ENCODE data around the gene PLP1. TPM values are rescaled to one million over a fixed set of nuclear protein-coding genes. Genes with fewer than 3 reads are reported as not detected.
A peak's percentile ranks its signal among the peaks of the same experiment; 100 is the strongest.
"Not testable (repeated sequence)": the region's sequence is repeated elsewhere in the genome, so short reads cannot be mapped to it uniquely, and the experiment has no call there.

The PLP1 gene
- total RNA-seq, 1 donor from 2014 or later = 0.81 TPM

DNA sequence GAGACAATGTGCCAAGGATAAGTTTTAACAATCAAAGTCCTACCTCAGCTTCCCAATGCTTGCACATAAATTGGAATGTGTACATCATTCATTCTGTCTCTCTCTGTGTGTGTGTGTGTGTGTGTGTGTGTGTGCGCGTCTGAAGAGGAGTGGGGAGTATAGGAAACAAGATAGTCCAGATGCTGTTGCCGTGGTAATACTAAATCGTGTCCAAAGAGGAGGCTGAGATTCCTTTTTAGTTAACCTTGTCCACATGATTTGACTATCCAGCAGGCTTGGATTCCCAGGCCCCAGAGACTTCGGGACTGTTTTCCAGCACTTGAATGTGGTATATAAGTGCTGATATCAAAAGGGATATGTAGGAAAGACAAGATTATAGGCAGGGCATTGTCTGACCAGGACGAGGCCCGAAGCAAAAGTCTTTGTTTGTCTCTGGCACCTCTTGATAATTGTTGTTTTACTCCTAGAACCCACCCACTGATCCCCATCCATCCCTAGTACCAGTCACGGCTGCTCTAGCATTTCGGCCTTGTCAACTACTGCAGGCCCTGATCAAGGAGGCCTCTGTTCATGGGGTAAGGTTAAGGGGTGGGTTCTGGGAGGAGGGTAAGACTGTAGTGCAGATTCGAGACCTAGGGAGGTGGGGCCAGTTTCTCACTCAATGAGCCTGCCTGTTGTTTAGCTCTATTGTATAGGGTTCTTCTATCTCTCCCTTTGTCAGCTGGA lies 3.9 kb downstream of the PLP1 start:
- DNase-seq (ENCODE audit: low spot score) (no peak), ATAC-seq (no peak)

DNA sequence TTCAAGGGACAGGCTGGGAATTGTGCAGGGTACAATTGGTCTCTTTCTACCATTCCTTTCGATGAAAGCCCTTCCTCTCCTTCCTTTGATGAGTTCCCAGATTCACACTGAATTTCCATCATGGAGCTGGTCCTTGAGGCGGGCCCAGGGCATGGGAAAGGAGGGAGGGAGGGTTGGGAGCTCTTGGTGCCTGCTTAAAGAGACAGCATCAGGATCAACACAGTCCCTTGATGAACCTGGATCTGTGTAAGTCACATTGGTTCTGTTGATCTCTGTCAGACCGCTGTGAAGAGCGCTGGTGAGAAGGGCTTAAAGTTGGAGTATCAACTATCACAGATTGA lies 4.4 kb downstream of the PLP1 start:
- ATAC-seq = no peak

DNA sequence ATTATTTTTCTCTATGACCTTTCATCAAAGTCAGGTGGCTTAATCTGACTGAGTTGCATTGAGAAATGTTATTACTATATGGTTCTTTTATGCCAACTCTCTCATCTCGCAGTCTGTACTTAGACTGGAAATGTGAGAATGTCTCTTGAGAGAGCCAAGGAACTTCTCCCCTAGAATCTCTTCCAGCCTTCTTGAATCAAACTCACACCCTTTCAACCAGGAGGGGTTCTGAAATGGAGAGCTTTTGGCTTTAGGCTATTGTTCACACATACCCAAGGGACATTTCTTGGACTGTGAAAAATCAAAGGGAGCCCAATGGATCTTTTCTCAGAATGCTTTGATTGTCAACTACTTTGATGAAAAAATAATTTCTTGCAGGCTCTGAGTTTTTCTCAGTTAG lies 5.1 kb downstream of the PLP1 start:
- DNase-seq (ENCODE audit: low spot score) (no peak), ATAC-seq (no peak)

More for the DNA sequence above, 4.4 kb downstream of the PLP1 start:
- no peak for DNase-seq (ENCODE audit: low spot score)

DNA sequence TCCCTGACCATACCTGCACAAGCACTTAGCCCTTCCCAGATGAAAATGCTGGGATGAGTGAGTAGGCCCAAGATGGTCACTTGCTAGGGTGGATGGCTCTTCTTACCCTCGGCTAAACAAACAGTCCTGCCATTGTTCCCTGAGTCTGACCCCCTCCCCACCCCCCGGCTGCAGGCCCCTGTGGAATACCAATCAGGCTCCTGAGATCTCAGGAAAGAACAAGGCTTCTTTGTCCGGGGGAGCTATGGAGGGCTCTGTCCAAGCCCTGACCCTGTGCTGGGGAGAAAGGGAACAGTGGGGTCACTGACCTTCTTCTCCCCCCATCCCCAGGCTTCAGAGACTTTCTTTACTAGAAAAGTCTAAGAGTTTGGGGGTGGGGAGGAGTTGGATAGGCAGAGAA lies 6.0 kb downstream of the PLP1 start:
- DNase-seq (ENCODE audit: low spot score) (no peak), ATAC-seq (no peak)

DNA sequence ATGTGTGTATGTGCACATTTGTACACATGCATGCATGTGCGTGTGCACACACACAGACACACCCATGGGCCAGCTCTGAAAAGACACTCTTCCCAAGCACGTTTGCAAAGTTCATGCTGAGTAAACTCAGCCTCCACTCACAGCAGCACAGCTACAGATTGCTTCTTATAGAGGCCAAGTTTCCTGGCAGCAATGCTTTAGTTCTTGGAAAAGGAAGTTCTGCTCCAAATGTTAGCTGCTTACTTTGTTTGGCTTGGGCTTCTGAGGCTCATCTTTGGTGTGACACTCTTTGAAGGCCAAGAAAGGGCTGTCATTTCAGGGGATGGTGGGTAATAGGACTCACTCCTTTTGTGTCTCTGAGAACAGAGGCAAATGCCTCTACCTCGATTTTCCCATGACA lies 6.6 kb downstream of the PLP1 start:
- DNase-seq (ENCODE audit: low spot score) (no peak), ATAC-seq (no peak)

DNA sequence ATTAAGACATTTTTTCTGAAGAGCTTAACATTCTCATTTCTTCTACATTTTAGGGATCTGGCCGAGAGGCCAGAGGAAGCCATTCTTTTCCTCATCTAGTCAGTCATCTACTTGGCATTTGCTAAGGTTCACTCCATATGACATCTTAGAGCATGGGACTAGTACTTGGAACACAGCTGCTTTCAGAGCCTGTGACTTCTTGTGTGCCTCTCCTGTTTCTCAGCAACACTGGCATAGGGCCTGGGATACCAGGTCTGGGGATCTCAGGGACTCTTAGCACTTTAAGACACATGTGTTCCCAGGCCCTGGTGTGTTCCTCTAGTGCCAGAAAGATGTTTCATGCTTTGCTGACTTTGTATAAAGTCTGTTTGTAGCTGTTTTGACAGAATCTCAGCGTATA lies 7.3 kb downstream of the PLP1 start:
- no peak for DNase-seq (ENCODE audit: low spot score)
- no peak for ATAC-seq

DNA sequence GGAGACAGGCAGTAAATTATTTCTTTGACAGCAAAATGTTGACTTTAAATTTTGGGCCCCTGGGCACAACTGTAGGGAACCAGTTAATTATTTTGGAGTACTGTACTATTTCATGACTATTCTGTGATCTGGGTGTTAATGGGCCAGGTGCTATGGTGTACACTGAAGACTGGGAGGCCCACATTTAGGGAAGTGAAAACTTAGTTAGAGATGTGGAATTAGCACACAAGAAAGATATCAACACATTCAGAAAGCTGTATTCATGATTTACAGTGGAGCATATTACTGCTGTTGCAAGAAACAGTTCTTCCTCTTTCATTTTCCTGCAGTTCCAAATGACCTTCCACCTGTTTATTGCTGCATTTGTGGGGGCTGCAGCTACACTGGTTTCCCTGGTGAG lies 12.4 kb downstream of the PLP1 start:
- DNase-seq (ENCODE audit: low spot score) (no peak), ATAC-seq (no peak)

DNA sequence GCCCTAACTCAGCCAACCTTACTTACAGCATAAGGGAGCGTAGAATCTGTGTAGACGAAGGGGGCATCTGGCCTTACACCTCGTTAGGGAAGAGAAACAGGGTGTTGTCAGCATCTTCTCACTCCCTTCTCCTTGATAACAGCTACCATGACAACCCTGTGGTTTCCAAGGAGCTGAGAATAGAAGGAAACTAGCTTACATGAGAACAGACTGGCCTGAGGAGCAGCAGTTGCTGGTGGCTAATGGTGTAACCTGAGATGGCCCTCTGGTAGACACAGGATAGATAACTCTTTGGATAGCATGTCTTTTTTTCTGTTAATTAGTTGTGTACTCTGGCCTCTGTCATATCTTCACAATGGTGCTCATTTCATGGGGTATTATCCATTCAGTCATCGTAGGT lies 14.6 kb downstream of the PLP1 start:
- DNase-seq (ENCODE audit: low spot score) (no peak), ATAC-seq (no peak)

DNA sequence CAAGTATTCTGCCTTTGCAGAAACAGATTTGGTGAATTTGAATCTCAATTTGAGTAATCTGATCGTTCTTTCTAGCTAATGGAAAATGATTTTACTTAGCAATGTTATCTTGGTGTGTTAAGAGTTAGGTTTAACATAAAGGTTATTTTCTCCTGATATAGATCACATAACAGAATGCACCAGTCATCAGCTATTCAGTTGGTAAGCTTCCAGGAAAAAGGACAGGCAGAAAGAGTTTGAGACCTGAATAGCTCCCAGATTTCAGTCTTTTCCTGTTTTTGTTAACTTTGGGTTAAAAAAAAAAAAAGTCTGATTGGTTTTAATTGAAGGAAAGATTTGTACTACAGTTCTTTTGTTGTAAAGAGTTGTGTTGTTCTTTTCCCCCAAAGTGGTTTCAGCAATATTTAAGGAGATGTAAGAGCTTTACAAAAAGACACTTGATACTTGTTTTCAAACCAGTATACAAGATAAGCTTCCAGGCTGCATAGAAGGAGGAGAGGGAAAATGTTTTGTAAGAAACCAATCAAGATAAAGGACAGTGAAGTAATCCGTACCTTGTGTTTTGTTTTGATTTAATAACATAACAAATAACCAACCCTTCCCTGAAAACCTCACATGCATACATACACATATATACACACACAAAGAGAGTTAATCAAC lies 15.3 kb downstream of the PLP1 start:
- ATAC-seq = no peak
- no peak for DNase-seq (ENCODE audit: low spot score)

DNA sequence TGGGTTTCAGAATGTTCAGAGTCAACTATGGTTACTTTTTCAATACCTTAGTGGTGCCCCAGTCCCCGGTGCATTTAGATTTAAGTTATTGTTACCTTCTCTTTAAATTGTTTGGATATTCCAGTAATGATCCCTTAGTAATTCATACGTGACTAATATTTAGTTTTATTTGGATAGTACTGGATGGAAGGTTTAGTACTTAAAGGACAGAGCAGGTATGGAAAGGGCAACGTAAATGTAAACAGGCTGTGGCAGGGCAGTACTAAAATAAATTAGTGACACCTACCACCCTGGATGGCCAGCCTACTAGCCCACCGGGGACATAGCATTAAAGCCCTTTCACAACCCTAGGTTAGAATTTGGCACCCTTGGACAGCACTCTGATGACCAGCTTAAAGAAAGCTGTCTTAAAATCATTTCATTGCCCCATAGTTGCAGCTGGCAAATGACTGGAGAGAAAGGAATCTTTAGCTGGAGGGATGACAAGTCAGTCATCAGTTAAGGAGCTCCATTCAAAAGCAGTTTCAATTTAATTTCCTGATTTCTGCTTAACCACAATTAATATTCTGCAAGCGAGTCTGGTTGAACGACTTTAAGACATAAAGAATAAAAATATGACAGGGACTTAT lies 16.4 kb downstream of the PLP1 start:
- DNase-seq (ENCODE audit: low spot score) (no peak), ATAC-seq (no peak)

DNA sequence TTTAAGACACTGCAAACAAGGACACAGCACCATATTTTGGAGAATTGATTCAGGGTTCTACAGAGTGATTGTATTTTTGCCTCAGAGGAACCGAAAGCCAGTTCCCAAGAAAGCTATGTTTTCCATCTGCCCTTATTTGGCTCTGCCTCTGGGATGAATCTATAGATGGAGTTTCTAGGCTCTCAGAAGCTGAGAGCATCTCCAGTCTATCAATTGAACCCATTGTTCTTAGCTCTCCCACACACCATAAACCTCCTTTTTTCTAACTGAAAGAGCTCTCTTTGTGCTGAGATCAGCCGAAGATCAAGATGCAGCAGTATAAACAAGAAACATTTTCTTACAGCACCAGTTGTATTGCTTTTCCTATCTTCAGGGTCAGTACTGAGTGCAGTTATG lies 16.9 kb downstream of the PLP1 start:
- ATAC-seq (no peak), DNase-seq (ENCODE audit: low spot score) (no peak)

DNA sequence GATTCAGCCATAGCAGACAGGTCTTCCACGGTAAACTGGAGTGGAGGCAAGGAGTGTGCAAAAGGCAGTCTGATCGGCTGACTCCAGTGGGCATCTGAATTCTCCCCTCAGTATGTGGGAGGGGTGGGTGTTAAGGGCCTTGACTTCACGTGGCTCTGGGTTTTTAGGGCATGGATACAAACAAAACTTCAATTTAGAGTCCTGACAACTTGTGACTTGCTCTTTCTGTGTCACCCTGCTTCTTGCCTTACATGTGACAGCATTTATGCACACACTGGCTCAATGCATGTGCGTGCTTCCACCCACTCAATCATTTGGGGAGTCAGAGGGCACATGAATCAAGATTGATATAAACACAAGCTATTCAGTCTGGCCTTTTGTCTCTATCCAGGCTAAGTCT lies 17.5 kb downstream of the PLP1 start:
- no peak for ATAC-seq
- DNase-seq (ENCODE audit: low spot score) = no peak

DNA sequence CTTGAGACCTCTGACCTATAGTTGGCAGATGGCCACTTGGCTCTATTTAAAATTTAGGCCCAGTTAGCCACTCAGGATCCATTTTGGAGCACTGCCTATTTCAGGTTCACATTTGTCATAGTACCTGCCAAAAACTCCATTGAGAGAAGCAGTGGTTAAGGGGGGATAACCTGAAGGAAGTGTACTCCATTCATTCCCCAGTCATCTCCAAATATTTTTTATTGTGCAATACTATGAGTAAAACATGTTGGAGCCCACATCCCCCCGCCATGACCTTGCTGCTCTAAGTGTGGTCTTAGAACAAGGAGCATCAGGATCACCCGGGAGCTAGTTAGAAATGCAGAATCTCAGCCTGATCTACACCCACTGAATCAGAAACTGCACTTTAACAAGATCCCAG lies 21.1 kb downstream of the PLP1 start:
- DNase-seq (ENCODE audit: low spot score) = no peak
- ATAC-seq = no peak

DNA sequence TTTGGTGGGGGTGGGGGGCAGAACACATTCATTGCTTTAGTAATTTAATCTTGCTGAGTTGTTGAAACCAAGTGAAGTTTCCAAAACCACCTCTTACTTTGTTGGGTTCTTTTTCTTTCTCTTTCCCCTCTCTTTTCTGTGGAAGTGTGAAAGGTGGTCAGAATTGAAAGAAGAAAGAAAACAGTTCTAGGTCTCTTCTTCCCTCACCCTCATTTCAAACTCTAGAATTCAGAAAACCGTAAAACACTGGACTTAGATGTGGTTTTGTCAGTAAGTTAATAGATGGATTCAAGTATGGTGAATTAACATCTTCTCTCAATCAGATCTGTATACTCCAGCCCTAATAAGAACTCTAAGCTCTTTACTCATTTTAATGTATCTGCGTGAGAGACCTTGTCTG lies 23.7 kb downstream of the PLP1 start:
- DNase-seq (ENCODE audit: low spot score) = no peak

DNA sequence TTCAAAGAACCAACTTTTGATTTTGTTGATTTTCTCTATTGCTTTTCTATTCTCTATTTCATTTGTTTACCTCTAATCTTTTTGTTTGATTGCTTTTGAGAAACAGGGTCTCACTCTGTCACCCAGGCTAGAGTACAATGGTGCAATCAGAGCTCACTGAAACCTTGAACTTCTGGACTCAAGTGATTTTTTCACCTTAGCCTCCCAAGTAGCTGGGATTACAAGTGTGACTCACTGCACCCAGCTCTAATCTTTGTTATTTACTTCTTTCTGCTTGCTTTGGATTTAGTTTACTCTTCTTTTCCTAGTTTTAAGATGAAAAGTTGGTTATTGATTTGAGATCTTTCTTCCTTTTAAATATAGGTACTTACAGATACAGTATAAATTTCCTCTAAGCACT lies 29.2 kb downstream of the PLP1 start:
- ATAC-seq (no peak), DNase-seq (ENCODE audit: low spot score) (no peak)

More for the DNA sequence above, 23.7 kb downstream of the PLP1 start:
- ATAC-seq = no peak

DNA sequence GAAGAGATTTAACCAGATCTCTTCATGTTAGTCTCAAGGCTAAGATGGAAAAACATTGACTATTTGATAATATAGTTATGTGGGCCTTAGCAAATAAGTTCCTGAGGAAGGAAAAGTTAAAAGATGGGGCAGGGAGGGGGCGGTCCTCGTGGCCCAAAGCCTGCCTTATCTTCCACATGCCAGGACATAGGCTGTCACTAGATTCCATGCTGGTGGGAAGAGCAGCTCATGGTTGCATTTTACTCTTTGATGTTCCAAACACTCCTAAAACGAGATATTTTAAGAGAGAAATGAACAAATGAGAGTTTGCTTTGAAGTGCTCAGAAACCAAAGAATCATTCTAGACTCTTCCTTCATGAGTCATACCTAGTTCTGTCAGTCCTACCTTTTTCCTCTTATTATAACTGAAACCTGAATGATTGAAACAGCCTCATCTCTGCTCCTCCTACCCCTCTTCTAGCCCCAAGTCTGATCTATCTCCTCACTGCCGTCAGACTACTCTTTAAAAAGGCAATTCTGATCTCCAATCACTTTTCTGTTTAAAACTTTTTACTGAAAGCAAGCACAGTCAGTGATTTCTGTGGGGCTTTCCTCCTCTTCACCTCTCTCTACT lies 30.3 kb downstream of the PLP1 start:
- DNase-seq (ENCODE audit: low spot score) (no peak), ATAC-seq (no peak)

DNA sequence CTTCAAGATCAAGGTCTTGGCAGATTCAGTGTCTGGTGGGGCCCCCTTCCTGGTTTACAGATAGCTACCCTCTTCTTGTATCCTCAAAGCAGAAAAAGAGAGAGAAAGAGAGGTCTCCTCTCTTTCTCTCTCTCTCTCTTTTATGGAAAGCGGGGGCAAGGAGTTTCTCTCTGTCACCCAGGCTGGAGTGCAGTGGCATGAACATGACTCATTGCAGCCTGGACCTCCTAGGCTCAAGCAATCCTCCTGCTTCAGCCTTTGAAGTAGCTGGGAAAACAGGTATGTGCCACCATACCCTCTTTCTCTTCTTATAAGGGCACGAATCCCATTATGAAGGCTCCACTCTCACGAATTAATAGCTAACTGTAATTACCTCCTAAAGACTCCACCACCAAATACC lies 35.2 kb downstream of the PLP1 start:
- no peak for ATAC-seq

DNA sequence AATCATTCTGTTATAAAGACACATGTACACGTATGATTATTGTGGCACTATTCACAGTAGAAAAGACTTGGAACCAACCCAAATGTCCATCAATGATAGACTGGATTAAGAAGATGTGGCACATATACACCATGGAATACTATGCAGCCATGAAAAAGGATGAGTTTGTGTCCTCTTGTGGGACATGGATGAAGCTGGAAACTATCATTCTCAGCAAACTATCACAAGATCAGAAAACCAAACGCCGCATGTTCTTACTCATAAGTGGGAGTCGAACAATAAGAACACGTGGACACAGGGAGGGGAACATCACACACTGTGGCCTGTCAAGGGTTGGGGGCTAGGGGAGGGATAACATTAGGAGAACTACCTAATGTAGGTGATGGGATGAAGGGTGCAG lies 40.5 kb downstream of the PLP1 start:
- not testable (repeated sequence) for DNase-seq (ENCODE audit: low spot score); ATAC-seq

More for the DNA sequence above, 35.2 kb downstream of the PLP1 start:
- DNase-seq (ENCODE audit: low spot score) = no peak

DNA sequence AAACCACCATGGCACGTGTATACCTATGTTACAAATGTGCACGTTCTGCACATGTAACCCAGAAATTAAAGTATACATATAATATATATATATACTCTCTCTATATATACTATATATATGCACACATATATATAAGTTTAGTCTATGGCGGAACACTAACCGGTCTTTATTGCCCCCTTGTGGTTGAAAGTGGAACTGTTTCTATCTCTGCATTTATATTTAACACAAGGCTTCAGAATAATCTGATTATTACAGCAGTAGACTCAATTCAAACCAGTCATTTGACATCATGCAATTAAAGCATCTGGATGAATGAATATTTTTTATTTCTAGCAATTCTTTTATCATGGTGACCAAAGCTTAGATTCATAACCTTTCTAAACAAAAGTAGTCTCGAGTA lies 40.9 kb downstream of the PLP1 start:
- DNase-seq (ENCODE audit: low spot score) (no peak), ATAC-seq (peak; percentile 67)

DNA sequence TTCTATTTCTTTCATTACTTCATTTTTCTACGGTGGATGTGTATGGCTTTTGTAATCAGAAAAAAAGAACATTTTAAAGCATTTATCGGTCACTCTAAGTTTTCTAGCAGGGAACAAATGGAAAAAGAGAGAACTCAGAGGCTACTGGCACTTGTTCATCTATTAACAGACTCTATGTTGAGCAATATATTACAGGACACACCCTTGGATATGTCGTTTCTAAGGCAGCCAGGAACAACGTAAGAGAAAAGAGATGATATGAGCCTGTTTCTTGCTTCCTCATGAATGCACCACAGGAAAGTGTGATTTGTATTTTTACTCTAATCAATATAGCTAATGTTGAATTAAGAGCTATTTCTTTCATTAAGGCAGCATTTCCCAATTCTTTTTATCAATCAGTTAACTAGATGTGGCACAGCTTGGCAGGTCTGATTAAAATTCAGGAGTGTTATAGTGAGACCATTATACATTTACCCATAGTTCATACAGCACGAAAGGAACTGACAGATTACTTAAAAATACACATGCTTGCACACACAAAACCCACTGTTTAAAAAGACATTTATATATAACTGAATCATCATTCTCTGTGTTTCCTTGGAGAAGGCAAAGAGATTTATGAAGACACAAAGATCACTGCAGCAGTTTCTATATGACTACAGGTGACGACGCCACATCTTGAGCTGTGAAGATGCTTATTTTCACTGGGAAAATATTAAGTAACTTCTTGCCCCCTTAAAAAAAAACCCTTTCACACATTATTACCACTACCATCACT lies 42.4 kb downstream of the PLP1 start:
- no peak for DNase-seq (ENCODE audit: low spot score)
- no peak for ATAC-seq

DNA sequence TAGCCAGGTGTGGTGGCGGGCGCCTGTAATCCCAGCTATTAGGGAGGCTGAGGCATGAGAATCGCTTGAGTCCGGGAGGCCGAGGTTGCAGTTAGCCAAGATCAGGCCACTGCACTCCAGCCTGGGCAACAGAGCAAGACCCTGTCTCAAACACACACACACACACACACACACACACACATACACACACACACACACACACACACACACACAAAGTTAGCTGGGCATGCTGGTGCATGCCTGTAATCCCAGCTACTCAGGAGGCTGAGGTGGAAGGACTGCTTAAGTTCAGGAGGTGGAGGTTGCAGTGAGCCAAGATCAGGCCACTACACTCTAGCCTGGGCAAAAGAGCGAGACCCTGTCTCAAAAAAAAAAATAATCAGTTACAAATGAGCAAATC lies 44.2 kb downstream of the PLP1 start:
- ATAC-seq; DNase-seq (ENCODE audit: low spot score): not testable (repeated sequence)
